SK-N-SH (cell line): Measurements from ENCODE around the gene GRAMD1B. TPM values are rescaled to one million over a fixed set of nuclear protein-coding genes. Genes with fewer than 3 reads are reported as not detected.
A peak's percentile ranks its signal among the peaks of the same experiment; 100 is the strongest.

Experiments used
- CTCF ChIA-PET: fragments of 300-600, 350-600 bp; formaldehyde crosslinking; extraction: SDS; loops from one replicate; lab custom pipeline; 2021; lab: Yijun Ruan, JAX
- POLR2A ChIA-PET: fragments of 350-600 bp; sonication (Branson Sonifier 250); formaldehyde crosslinking; extraction: SDS; loops from one replicate; lab custom pipeline; 2020; ENCODE audit warnings: antibody characterized with exemption, inconsistent platforms; lab: Yijun Ruan, JAX
- DNase-seq: peaks from one replicate; pipeline ENCODE4 v3.0.0; 2012
- H2AFZ ChIP-seq: fragments of 200-600 bp; sonication (generic); 2 replicates; pipeline ENCODE4 v1.8.1; 2016; ENCODE audit warnings: antibody characterized with exemption, mild to moderate bottlenecking, low read depth
- H3F3A ChIP-seq: fragments of 200-600 bp; sonication (generic); replicated peaks from 2 replicates; pipeline ENCODE3; 2016; ENCODE audit warnings: antibody characterized with exemption, mild to moderate bottlenecking; ENCODE audit not compliant: insufficient read depth
- H3K27ac ChIP-seq, 2 experiments: fragments of 200-500 bp in 1 of 2; fragments of 200-600 bp in 1 of 2; sonication (Bioruptor generic) in 1 of 2; sonication (generic), shearing (Covaris generic) in 1 of 2; 2 replicates each; pipeline versions ENCODE4 v1.5.1 to v1.6.1; 2014 to 2016; ENCODE audit warnings: low read depth in 2 of 2, inconsistent platforms in 1 of 2, low read length in 1 of 2, mild to moderate bottlenecking in 1 of 2, mixed read lengths in 1 of 2
- H3K27me3 ChIP-seq: fragments of 200-600 bp; sonication (generic), shearing (Covaris generic); 2 replicates; pipeline ENCODE4 v1.6.1; 2016; ENCODE audit warnings: mixed run types; ENCODE audit not compliant: insufficient read depth
- H3K36me3 ChIP-seq, 2 experiments: fragments of 200-500 bp in 1 of 2; fragments of 200-600 bp in 1 of 2; sonication (Bioruptor generic) in 1 of 2; sonication (generic) in 1 of 2; replicated peaks in 1 of 2; 2 replicates each; pipeline versions ENCODE3 to v1.5.1; 2014 to 2016; ENCODE audit warnings: low read length in 1 of 2, mild to moderate bottlenecking in 1 of 2; ENCODE audit not compliant: insufficient read depth in 2 of 2, control insufficient read depth in 1 of 2
- H3K4me1 ChIP-seq, 2 experiments: fragments of 200-500 bp in 1 of 2; fragments of 200-600 bp in 1 of 2; sonication (Bioruptor generic) in 1 of 2; sonication (generic), shearing (Covaris generic) in 1 of 2; 2 replicates each; pipeline versions ENCODE4 v1.5.1 to v1.6.1; 2014 to 2016; ENCODE audit warnings: low read depth in 1 of 2, low read length in 1 of 2, mixed run types in 1 of 2; ENCODE audit not compliant: insufficient read depth in 2 of 2, control insufficient read depth in 1 of 2
- H3K4me2 ChIP-seq: fragments of 200-600 bp; sonication (generic), shearing (Covaris generic); 2 replicates; pipeline ENCODE4 v1.6.1; 2017; ENCODE audit warnings: mixed run types
- H3K4me3 ChIP-seq, 2 experiments: fragments of 200-500 bp in 1 of 2; fragments of 200-600 bp in 1 of 2; sonication (Bioruptor generic) in 1 of 2; sonication (generic), shearing (Covaris generic) in 1 of 2; 2 replicates each; pipeline versions ENCODE4 v1.5.1 to v1.8.1; 2014 to 2016; ENCODE audit warnings: low read depth in 2 of 2, inconsistent platforms in 1 of 2, low read length in 1 of 2, mild to moderate bottlenecking in 1 of 2, mixed read lengths in 1 of 2, moderate library complexity in 1 of 2
- H3K79me2 ChIP-seq: fragments of 200-600 bp; sonication (generic); 2 replicates; pipeline ENCODE4 v1.8.1; 2017; ENCODE audit warnings: mild to moderate bottlenecking; ENCODE audit not compliant: insufficient read depth
- H3K9ac ChIP-seq: fragments of 200-600 bp; sonication (generic); 2 replicates; pipeline ENCODE4 v1.6.1; 2017; ENCODE audit warnings: mixed run types
- H3K9me2 ChIP-seq: fragments of 200-600 bp; sonication (generic); 2 replicates; pipeline ENCODE4 v1.6.1; 2017; ENCODE audit warnings: mixed run types
- H3K9me3 ChIP-seq: fragments of 200-600 bp; sonication (generic); 2 replicates; pipeline ENCODE4 v1.6.1; 2017; ENCODE audit warnings: mixed run types, mild to moderate bottlenecking, moderate library complexity
- H4K20me1 ChIP-seq: fragments of 200-600 bp; sonication (generic); 2 replicates; pipeline ENCODE4 v1.6.1; 2017; ENCODE audit warnings: mild to moderate bottlenecking, mixed run types; ENCODE audit not compliant: insufficient read depth
- EP300 ChIP-seq, 2 experiments: IDR thresholded peaks; 2 replicates each; pipeline versions ENCODE4 v1.4.0 to v1.6.1; 2012; ENCODE audit warnings: borderline replicate concordance in 1 of 2, low read depth in 1 of 2, low read length in 1 of 2
- FOXJ3 ChIP-seq: sonication (generic); formaldehyde crosslinking; IDR thresholded peaks from 2 replicates; pipeline ENCODE4 v1.5.1; 2020; ENCODE audit warnings: mild to moderate bottlenecking, missing genetic modification reagents
- JUND ChIP-seq: IDR thresholded peaks from 2 replicates; pipeline ENCODE4 v1.4.0; 2012
- MAX ChIP-seq: IDR thresholded peaks from 2 replicates; pipeline ENCODE4 v1.4.0; 2012; ENCODE audit warnings: low read depth
- MEF2A ChIP-seq: IDR thresholded peaks from 2 replicates; pipeline ENCODE4 v1.4.0; 2012; ENCODE audit warnings: low read depth, borderline replicate concordance
- NFIC ChIP-seq: IDR thresholded peaks from 2 replicates; pipeline ENCODE4 v1.4.0; 2012; ENCODE audit warnings: borderline replicate concordance
- SIN3A ChIP-seq: IDR thresholded peaks from 2 replicates; pipeline ENCODE4 v1.6.1; 2012; ENCODE audit warnings: low read depth, mild to moderate bottlenecking, low read length, moderate library complexity, borderline replicate concordance
- USF2 ChIP-seq: fragments of 150-350 bp; IDR thresholded peaks from 2 replicates; pipeline ENCODE4 v1.6.1; 2017; ENCODE audit warnings: antibody characterized with exemption, low read length, low read depth, borderline replicate concordance
- ZBTB33 ChIP-seq: IDR thresholded peaks from 2 replicates; pipeline ENCODE4 v1.4.0; 2012; ENCODE audit warnings: low read depth, borderline replicate concordance
- whole genome bisulfite sequencing: methylation state at CpG from one replicate; pipeline ENCODE4 v1.1.6; 2017; ENCODE audit warnings: low lambda C conversion rate; 5-methylcytosine and 5-hydroxymethylcytosine counted together
- polyA plus RNA-seq, 3 experiments: library from polyadenylated mRNA; depleted of rRNA; stranded (reverse); fragments of >200 nt; gene quantifications; 2 replicates each; pipeline ENCODE4 v1.2.3, GENCODE V29; 2012

Gene GRAMD1B
- polyA plus RNA-seq, 1 of the 3 experiments (the other 2 are of a cell fraction): 14.5 TPM

- WGBS: 70% methylated on average over 4 of the region's 4 CpGs
- Histone ChIP-seq H3K9me3 (no peaks in the 10 kb centered on the region), H3K27me3 (no peaks in the 10 kb centered on the region), H3K4me3 (no peak overlapping the region), H3K79me2 (peaks cover 29% of the 10 kb centered on the region; the same call in 1 of the 2 replicates), H2AFZ (no peak overlapping the region), H4K20me1 (no peaks in the 10 kb centered on the region), H3K36me3 (no peaks in the 10 kb centered on the region), H3K9me2 (no peaks in the 10 kb centered on the region), H3K4me2 (no peak overlapping the region), H3K9ac (no peak overlapping the region), H3F3A (peaks cover 16% of the 10 kb centered on the region), H3K4me1 (peaks cover 5 to 33% of the 10 kb centered on the region in 2 experiments; a peak in 3 of 4 replicates), H3K27ac (peak overlapping the region in 1 of 2 experiments; percentile 37; a peak in 1 of 4 replicates)
- TF ChIP-seq EP300 (IDR thresholded peaks at IDR 0.05; ENCODE audit: borderline replicate concordance in 1 of 2, low read depth in 1 of 2, low read length in 1 of 2) (no peak), JUND (no peak), SIN3A (no peak), MAX (no peak), FOXJ3 (CRISPR knock-in tag) (no peak)
- ChIA-PET POLR2A (no interaction called here), CTCF (interaction anchor here (2.4 kb wide), 1 partner anchor 63 kb away, joined by 9 read pairs; no protein-coding TSS in a partner anchor)
- no peak for DNase-seq
Measured at GRCh38 chr11:123470842-123471241, 40.8 kb downstream of the GRAMD1B start.

GRCh38 chr11:123472236-123472935, 42.3 kb downstream of the GRAMD1B start:
- Histone ChIP-seq H3K9me3 (no peaks in the 10 kb centered on the region), H3K36me3 (no peaks in the 10 kb centered on the region), H3K4me2 (no peak overlapping the region), H3F3A (peaks cover 16% of the 10 kb centered on the region), H3K27ac (peak overlapping the region in 1 of 2 experiments; percentile 96; a peak in 2 of 4 replicates), H3K9ac (no peak overlapping the region), H4K20me1 (no peaks in the 10 kb centered on the region)
- 96% methylated on average over 8 of the region's 8 CpGs for WGBS
- CTCF ChIA-PET: interaction anchor here (0.9 to 9.5 kb wide), 6 partner anchors 12 to 369 kb away, joined by 3 to 198 read pairs (median 5); no protein-coding TSS in a partner anchor
- TF ChIP-seq FOXJ3 (CRISPR knock-in tag) (no peak), MEF2A (no peak), NFIC (no peak), ZBTB33 (no peak), USF2 (no peak)
- TF ChIP-seq, all 33 proteins: peak for 0
- Histone ChIP-seq H2AFZ (no peak overlapping the region), H3K27me3 (no peaks in the 10 kb centered on the region), H3K9me2 (no peaks in the 10 kb centered on the region), H3K79me2 (peaks cover 29% of the 10 kb centered on the region; the same call in 1 of the 2 replicates), H3K4me1 (peaks cover 5 to 33% of the 10 kb centered on the region in 2 experiments; a peak in 3 of 4 replicates), H3K4me3 (no peak overlapping the region)
- POLR2A ChIA-PET: no interaction called here
- DNase-seq: no peak
